Activated naive CD8-positive, alpha-beta T cell (primary cell): ENCODE data around the gene CENPVL1.

ENCODE experiments used
- H3K27ac Mint-ChIP-seq: one replicate; pipeline ENCODE4 v1.8.0; 2021; ENCODE audit warnings: mixed read lengths
- H3K27me3 Mint-ChIP-seq: one replicate; pipeline ENCODE4 v1.8.0; 2021; ENCODE audit warnings: mixed read lengths
- H3K36me3 Mint-ChIP-seq: one replicate; pipeline ENCODE4 v1.8.0; 2021; ENCODE audit warnings: mixed read lengths
- H3K4me1 Mint-ChIP-seq: one replicate; pipeline ENCODE4 v1.8.0; 2021; ENCODE audit warnings: low read depth, mixed read lengths
- H3K4me3 Mint-ChIP-seq: one replicate; pipeline ENCODE4 v1.8.0; 2021; ENCODE audit warnings: mild to moderate bottlenecking, mixed read lengths
- H3K9me3 Mint-ChIP-seq: one replicate; pipeline ENCODE4 v1.8.0; 2021; ENCODE audit warnings: low read depth, mixed read lengths

CENPVL1 gene

GRCh38 chrX:51759055-51759839, 48.9 kb downstream of the CENPVL1 start:
- Mint-ChIP-seq H3K4me3 (no peak overlapping the region), H3K36me3 (no peaks in the 10 kb centered on the region), H3K27me3 (peaks cover 3% of the 10 kb centered on the region), H3K27ac (no peak overlapping the region), H3K4me1 (no peaks in the 10 kb centered on the region), H3K9me3 (no peaks in the 10 kb centered on the region)

DNA sequence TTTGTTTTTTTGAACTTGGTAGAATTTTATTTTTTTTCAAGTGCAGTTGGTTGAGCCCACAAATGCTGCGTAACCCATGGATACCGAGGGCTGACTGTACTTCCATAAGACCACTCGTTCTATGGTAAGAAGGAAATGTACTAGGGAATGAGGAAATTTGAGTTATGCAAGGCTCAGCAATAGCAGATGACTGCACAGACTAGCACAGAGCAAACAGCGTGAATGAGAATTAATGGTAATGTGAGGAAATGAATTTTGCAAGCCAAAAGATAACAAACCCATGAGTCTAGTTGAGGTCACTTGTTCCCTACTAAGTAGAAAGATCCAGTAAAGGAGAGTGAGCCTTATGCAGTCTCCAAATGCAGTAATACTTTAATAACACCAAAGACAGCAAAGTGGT, 50.3 kb downstream of the CENPVL1 start:
- Mint-ChIP-seq H3K4me1 (no peaks in the 10 kb centered on the region), H3K9me3 (no peaks in the 10 kb centered on the region), H3K27ac (no peak overlapping the region), H3K4me3 (no peak overlapping the region), H3K27me3 (peaks cover under 1% of the 10 kb centered on the region), H3K36me3 (no peaks in the 10 kb centered on the region)
